A549 (cell line): ENCODE data around the gene DCAF15. TPM values are rescaled to one million over a fixed set of nuclear protein-coding genes. Genes with fewer than 3 reads are reported as not detected.

ENCODE experiments used
- ATAC-seq, 2 experiments: fragments of 200-7000 bp in 1 of 2; fragments of >200 bp in 1 of 2; cut with Nextera tagmentation in 1 of 2; cut with Tn5 transposase in 1 of 2; 3 replicates each; pipeline versions ENCODE4 v1.8.0 to v1.9.1; 2018 to 2020; ENCODE audit warnings: mild to moderate bottlenecking in 1 of 2, moderate library complexity in 1 of 2
- CTCF ChIA-PET: fragments of 300-600 bp; sonication (Branson Sonifier 250); formaldehyde crosslinking; extraction: SDS; loops from one replicate; lab custom pipeline; 2021; ENCODE audit warnings: antibody characterized with exemption, inconsistent platforms; lab: Yijun Ruan, JAX
- POLR2A ChIA-PET: fragments of 350-600 bp; formaldehyde crosslinking; extraction: SDS; loops from one replicate; lab custom pipeline; 2021; ENCODE audit warnings: antibody characterized with exemption, inconsistent platforms; lab: Yijun Ruan, JAX
- DNase-seq, 2 experiments: peaks; one replicate each; pipeline versions ENCODE4 v3.0.0 to v3.0.0-alpha.2; 2011 to 2016; ENCODE audit warnings: low read depth in 1 of 2, low spot score in 1 of 2
- FAIRE-seq: peaks from 2 replicates; lab custom pipeline; 2011; peaks lifted over from hg19 to GRCh38; lab: Jason Lieb, UNC
- H3K27ac ChIP-seq, 2 experiments: fragments of >200 bp; sonication (Bioruptor Twin); formaldehyde crosslinking; 3 replicates each; pipeline ENCODE4 v1.5.1; 2016 to 2017
- H3K4me1 ChIP-seq: fragments of >200 bp; sonication (Bioruptor Twin); formaldehyde crosslinking; 3 replicates; pipeline ENCODE4 v1.6.1; 2016
- H3K4me2 ChIP-seq: fragments of >200 bp; sonication (Bioruptor Twin); formaldehyde crosslinking; 3 replicates; pipeline ENCODE4 v1.6.1; 2016
- H3K4me3 ChIP-seq: fragments of >200 bp; sonication (Bioruptor Twin); formaldehyde crosslinking; 3 replicates; pipeline ENCODE4 v1.5.1; 2016
- H3K9me3 ChIP-seq: fragments of >200 bp; sonication (Bioruptor Twin); formaldehyde crosslinking; 3 replicates; pipeline ENCODE4 v1.6.1; 2016
- BCL3 ChIP-seq: fragments of >200 bp; sonication (Bioruptor Twin); formaldehyde crosslinking; IDR thresholded peaks from 3 replicates; pipeline ENCODE4 v1.6.1; 2016
- BHLHE40 ChIP-seq: IDR thresholded peaks from 2 replicates; pipeline ENCODE4 v1.6.1; 2012; ENCODE audit warnings: low read depth, low read length, inconsistent platforms
- CBX8 ChIP-seq: fragments of 200-600 bp; sonication (generic); IDR thresholded peaks from 2 replicates; pipeline ENCODE4 v1.6.1; 2016
- CTCF ChIP-seq: fragments of >200 bp; sonication (Bioruptor Twin); formaldehyde crosslinking; IDR thresholded peaks from 3 replicates; pipeline ENCODE4 v1.5.1; 2016
- E2F6 ChIP-seq: IDR thresholded peaks from 2 replicates; pipeline ENCODE4 v1.6.1; 2012; ENCODE audit warnings: low read depth, borderline replicate concordance
- EHF ChIP-seq: fragments of 250-450 bp; sonication (Bioruptor Pico); IDR thresholded peaks from 2 replicates; pipeline ENCODE4 v1.5.0; 2020; ENCODE audit warnings: mild to moderate bottlenecking
- EHMT2 ChIP-seq: fragments of 200-600 bp; sonication (generic); IDR thresholded peaks from 2 replicates; pipeline ENCODE4 v1.6.1; 2016; ENCODE audit warnings: antibody characterized with exemption, low read depth, mild to moderate bottlenecking, moderate library complexity
- ELK1 ChIP-seq: fragments of 150-350 bp; IDR thresholded peaks from 2 replicates; pipeline ENCODE4 v1.6.1; 2014; ENCODE audit warnings: low read depth, mild to moderate bottlenecking, low read length
- EP300 ChIP-seq, 2 experiments: fragments of >200 bp; sonication (Bioruptor Twin); formaldehyde crosslinking; IDR thresholded peaks; 2 replicates in 1 of 2; 3 replicates in 1 of 2; pipeline ENCODE4 v1.6.1; 2016 to 2017
- ESRRA ChIP-seq: fragments of 150-350 bp; IDR thresholded peaks from 2 replicates; pipeline ENCODE4 v1.6.1; 2014; ENCODE audit warnings: mild to moderate bottlenecking, low read length, borderline replicate concordance
- HEYL ChIP-seq: fragments of 250-450 bp; sonication (Bioruptor Pico); IDR thresholded peaks from 2 replicates; pipeline ENCODE4 v1.8.0; 2021; ENCODE audit warnings: mild to moderate bottlenecking, moderate library complexity
- KDM1A ChIP-seq: fragments of 200-600 bp; sonication (generic); IDR thresholded peaks from 2 replicates; pipeline ENCODE4 v1.6.1; 2016; ENCODE audit warnings: low read depth, mild to moderate bottlenecking
- MAZ ChIP-seq: fragments of 150-350 bp; IDR thresholded peaks from 2 replicates; pipeline ENCODE4 v1.6.1; 2014; ENCODE audit warnings: antibody characterized with exemption, low read depth, low read length, borderline replicate concordance
- NR3C1 ChIP-seq: fragments of >200 bp; sonication (Bioruptor Twin); formaldehyde crosslinking; IDR thresholded peaks from 3 replicates; pipeline ENCODE4 v1.6.1; 2017
- PHF8 ChIP-seq: fragments of 200-600 bp; sonication (generic); IDR thresholded peaks from 2 replicates; pipeline ENCODE4 v1.6.1; 2016; ENCODE audit warnings: low read depth, mild to moderate bottlenecking, antibody characterized with exemption, moderate library complexity, borderline replicate concordance
- RARB ChIP-seq: fragments of 250-450 bp; sonication (Bioruptor Pico); IDR thresholded peaks from 2 replicates; pipeline ENCODE4 v1.8.0; 2021; ENCODE audit warnings: mild to moderate bottlenecking, moderate library complexity
- RFX5 ChIP-seq: fragments of 450-650 bp; IDR thresholded peaks from 2 replicates; pipeline ENCODE4 v1.7.1; 2014; ENCODE audit warnings: antibody characterized with exemption, mild to moderate bottlenecking, moderate library complexity
- TFCP2L1 ChIP-seq: fragments of 250-450 bp; sonication (Bioruptor Pico); IDR thresholded peaks from 2 replicates; pipeline ENCODE4 v1.5.0; 2021; ENCODE audit warnings: mild to moderate bottlenecking
- ZFP36 ChIP-seq: fragments of 450-650 bp; IDR thresholded peaks from 2 replicates; pipeline ENCODE4 v1.6.1; 2014; ENCODE audit warnings: borderline replicate concordance; ENCODE audit not compliant: partially characterized antibody
- WGBS: methylation state at CpG from one replicate; pipeline ENCODE4 v1.1.6; 2017; ENCODE audit errors: missing lambda C conversion rate; 5-methylcytosine and 5-hydroxymethylcytosine counted together
- polyA plus RNA-seq, 4 experiments: library from polyadenylated mRNA; depleted of rRNA in 3 of 4; stranded (reverse); fragments of >200 nt; fragmentation: RNase III in 1 of 4; extraction: RNeasy Plus Mini Kit Qiagen cat#74134 plus additional on column Dnase treatment in 1 of 4; gene quantifications; 2 replicates in 3 of 4; 3 replicates in 1 of 4; pipeline ENCODE4 v1.2.3, GENCODE V29; 2011 to 2017

Gene DCAF15
- polyA plus RNA-seq, 2 of the 4 experiments (the other 2 are of a cell fraction): 10.2 to 23.0 TPM

GRCh38 chr19:13996928-13997630, 44.8 kb downstream of the DCAF15 start:
- no peak for ATAC-seq
- no peak for TF ChIP-seq TFCP2L1 (CRISPR knock-in tag)
- no peak for TF ChIP-seq BCL3
- no peak for TF ChIP-seq EHMT2
- no peak for TF ChIP-seq EP300 (IDR thresholded peaks at IDR 0.05)
- no peak for TF ChIP-seq HEYL (CRISPR knock-in tag)
- no peak for TF ChIP-seq PHF8
- TF ChIP-seq CBX8: no peak
- TF ChIP-seq ZFP36: no peak
- TF ChIP-seq RARB (CRISPR knock-in tag): no peak
- TF ChIP-seq KDM1A: no peak
- no peak for TF ChIP-seq EHF (CRISPR knock-in tag)
- TF ChIP-seq CTCF: no peak
- TF ChIP-seq BHLHE40: no peak
- TF ChIP-seq RFX5: no peak
- no peak for TF ChIP-seq MAZ
- no peak for TF ChIP-seq NR3C1
- TF ChIP-seq ESRRA: no peak
- no peak for TF ChIP-seq ELK1
- Histone ChIP-seq H3K4me2 (no peak overlapping the region), H3K4me1 (no peaks in the 10 kb centered on the region), H3K9me3 (peaks cover 6% of the 10 kb centered on the region; the same call in 1 of the 3 replicates), H3K27ac (no peak overlapping the region), H3K4me3 (no peak overlapping the region)
- POLR2A ChIA-PET: no interaction called here
- WGBS: 93% methylated on average over 19 of the region's 22 CpGs
- CTCF ChIA-PET: no interaction called here
- FAIRE-seq: no peak
- no peak for DNase-seq

- TF ChIP-seq RARB (CRISPR knock-in tag) (no peak), E2F6 (no peak), CBX8 (no peak)
- H3K4me1 ChIP-seq: no peaks in the 10 kb centered on the region
- no peak overlapping the region for H3K4me3 ChIP-seq
- ChIA-PET CTCF (interaction anchor here (0.6 kb wide), 1 partner anchor 126 kb away, joined by 3 read pairs; no protein-coding TSS in a partner anchor), POLR2A (no interaction called here)
- H3K4me2 ChIP-seq: no peak overlapping the region
- ATAC-seq (no peak), DNase-seq (no peak), FAIRE-seq (no peak)
- no peak overlapping the region for H3K27ac ChIP-seq
- 80% methylated on average over 3 of the region's 6 CpGs for WGBS
- H3K9me3 ChIP-seq: peaks cover 6% of the 10 kb centered on the region; the same call in 1 of the 3 replicates
These were observed 45.3 kb downstream of the DCAF15 start for GRCh38 chr19:13997631-13997962.
